GM19372 (cell line): ENCODE measurements around the gene FRMD4B.
"Not testable (repeated sequence)": the region's sequence is repeated elsewhere in the genome, so short reads cannot be mapped to it uniquely, and the experiment has no call there.

Experiments
- ATAC-seq: cut with Tn5 transposase; IDR thresholded peaks from one replicate; pipeline ENCODE4 v1.9.1; 2021; ENCODE audit warnings: mild to moderate bottlenecking, low read depth, moderate library complexity; ENCODE audit not compliant: unreplicated experiment

The FRMD4B gene

DNA sequence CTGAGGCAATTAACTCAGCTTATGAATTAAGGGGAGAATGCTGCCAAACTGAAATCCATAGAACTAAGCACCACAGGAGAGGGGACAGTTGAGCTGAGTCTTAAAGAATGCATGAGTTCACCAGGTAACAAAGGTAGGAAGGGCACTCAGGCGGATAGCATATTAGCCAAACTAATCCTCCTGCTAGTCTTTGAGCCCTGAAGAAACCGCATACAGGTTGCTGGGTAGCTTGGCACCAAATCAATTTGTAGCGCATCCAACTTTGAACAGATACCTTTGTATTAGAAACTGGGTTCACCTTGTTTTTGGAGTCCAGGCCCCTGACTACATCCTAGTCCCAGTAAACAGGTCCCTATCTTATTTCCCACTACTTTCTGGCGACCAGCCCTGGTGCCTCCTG lies 93.7 kb downstream of the FRMD4B start:
- ATAC-seq: no peak

GRCh38 chr3:69290430-69290829 lies 95.5 kb downstream of the FRMD4B start:
- no peak for ATAC-seq

- ATAC-seq: no peak
Measured at GRCh38 chr3:69290006-69290405, 95.9 kb downstream of the FRMD4B start.

GRCh38 chr3:69288161-69288895 lies 97.6 kb downstream of the FRMD4B start:
- no peak for ATAC-seq

- no peak for ATAC-seq
Measured at GRCh38 chr3:69283913-69284611, 101.8 kb downstream of the FRMD4B start.

GRCh38 chr3:69283496-69283895 lies 102.4 kb downstream of the FRMD4B start:
- ATAC-seq: no peak

DNA sequence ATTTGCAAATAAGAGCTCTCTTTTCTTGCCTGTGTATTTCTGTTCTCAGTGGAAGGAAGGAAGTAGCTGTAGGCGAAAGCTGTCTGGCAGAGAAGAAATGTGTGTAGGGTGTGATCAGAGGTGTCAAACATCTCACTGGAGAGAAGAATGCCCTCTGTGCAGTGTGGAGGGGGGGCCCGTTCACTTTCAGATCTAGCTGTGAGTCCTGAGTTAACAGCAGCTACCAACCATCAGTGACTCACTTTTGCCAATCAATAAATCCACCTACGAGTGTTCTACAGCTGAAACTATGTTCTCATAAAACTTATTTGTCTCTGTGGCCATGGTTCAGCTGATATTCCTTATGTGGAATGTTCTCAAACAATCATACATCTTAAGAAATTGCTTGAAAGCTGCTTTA lies 103.7 kb downstream of the FRMD4B start:
- no peak for ATAC-seq

- ATAC-seq: not testable (repeated sequence)
Measured at GRCh38 chr3:69277403-69277802, 108.5 kb downstream of the FRMD4B start.

DNA sequence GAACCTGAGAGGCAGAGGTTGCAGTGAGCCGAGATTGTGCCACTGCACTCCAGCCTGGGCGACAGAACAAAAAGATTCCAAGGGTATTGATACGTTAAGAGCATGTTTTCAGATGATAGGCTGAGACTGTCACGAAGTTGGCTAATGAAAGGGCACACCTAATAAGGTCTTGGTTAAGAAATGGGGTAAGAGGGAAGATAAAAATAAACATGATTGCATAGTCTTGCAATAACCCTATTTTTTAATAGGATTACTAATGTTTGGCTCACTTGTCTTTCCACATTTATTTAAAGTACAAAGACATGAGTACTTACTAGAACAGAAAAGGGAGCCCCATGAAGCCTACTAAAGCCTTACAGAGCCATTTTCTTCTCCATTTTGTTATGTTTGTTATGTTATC lies 109.0 kb downstream of the FRMD4B start:
- no peak for ATAC-seq

DNA sequence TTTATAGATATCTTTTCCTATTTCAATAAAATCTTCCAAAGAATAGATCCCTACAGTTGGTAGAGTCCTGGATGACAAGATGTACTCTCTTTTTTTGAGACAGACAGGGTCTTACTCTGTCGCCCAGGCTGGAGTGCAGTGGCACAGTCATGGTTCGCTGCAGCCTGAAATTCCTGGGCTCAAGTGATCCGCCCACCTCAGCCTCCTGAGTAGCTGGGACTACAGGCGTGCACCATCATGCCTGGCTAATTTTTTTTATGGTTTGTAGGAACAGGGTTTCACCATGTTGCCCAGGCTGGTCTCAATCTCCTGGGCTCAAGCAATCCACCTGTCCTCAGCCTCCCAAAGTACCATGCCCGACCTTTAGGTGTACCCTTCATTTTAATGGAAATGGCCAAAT lies 109.7 kb downstream of the FRMD4B start:
- ATAC-seq: not testable (repeated sequence)

GRCh38 chr3:69273896-69274295 lies 112.0 kb downstream of the FRMD4B start:
- no peak for ATAC-seq

DNA sequence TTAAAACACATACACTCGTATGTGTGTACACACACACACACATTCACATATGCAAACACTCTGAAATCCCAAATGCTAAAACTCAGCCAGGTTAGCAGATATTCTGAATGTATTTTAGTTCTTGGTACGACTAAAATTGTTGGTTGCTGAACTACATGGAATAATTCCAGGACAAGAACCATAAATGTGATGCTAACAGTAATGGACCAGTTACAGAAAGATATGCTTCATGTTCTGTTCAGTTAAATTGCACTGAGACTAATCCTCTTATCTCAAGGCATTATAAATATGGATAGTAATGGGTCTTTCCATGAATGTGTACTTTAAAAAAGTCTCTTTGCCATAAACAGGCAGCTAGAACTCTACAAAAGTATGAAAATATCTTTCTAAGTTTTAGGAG lies 113.3 kb downstream of the FRMD4B start:
- ATAC-seq: no peak

DNA sequence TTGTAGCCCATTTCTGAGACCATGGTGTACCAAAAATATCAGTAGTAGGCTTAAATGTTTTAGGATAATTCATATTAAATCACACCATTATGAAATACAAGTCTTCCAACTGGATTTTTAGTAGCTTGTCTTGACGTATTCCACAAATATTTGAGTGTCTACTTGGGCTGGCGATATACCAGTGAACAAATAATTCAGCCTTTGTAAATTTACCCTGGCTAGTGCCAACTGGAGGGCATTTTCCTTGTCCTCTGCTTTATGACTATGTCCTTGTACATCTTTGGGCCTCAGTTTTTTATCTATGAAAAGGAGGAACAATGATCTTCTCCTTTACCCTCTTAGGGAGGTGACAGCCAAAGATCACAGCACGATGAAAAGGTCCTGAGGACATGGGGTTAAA lies 114.8 kb downstream of the FRMD4B start:
- no peak for ATAC-seq

DNA sequence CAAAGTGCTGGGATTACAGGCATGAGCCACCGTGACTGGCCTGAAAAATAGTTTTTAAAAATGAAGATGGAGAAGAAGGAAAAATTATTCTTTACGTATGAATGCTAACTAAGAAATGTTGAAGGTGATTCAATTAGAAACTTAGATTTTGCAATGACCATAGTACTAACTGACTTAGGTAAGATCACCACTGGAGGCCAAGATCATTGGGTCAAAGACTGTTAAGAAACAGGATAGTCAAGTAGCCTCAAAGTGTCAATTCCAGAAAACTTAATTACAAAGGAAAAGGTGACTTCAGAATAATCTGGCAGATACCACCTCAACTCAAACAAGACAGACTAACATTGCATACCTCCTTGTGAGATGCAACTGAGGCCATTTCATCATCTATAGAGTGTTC lies 119.3 kb downstream of the FRMD4B start:
- ATAC-seq: no peak

GRCh38 chr3:69266071-69266470 lies 119.8 kb downstream of the FRMD4B start:
- ATAC-seq: not testable (repeated sequence)

GRCh38 chr3:69260843-69261405 lies 125.0 kb downstream of the FRMD4B start:
- not testable (repeated sequence) for ATAC-seq

DNA sequence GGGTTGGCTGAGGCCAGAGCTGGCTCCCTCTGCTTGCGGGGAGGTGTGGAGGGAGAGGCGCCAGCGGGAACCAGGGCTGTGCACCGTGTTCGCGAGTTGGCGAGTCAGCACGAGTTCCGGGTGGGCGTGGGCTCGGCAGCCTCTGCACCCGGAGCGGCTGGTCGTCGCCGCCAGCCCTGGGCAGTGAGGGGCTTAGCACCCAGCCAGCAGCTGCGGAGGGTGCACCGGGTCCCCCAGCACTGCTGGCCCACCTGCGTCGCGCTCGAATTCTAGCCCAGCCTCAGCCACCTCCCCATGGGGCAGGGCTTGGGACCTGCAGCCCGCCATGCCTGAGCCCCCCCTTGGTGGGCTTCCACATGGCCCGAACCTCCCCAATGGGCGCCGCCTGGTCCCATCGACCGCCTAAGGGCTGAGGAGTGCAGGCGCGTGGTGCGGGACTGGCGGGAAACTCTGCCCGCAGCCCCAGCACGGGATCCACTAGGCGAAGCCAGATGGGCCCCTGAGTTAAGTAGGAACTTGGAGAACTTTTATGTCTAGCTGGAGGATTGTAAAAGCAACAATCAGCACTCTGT lies 125.6 kb downstream of the FRMD4B start:
- no peak for ATAC-seq

DNA sequence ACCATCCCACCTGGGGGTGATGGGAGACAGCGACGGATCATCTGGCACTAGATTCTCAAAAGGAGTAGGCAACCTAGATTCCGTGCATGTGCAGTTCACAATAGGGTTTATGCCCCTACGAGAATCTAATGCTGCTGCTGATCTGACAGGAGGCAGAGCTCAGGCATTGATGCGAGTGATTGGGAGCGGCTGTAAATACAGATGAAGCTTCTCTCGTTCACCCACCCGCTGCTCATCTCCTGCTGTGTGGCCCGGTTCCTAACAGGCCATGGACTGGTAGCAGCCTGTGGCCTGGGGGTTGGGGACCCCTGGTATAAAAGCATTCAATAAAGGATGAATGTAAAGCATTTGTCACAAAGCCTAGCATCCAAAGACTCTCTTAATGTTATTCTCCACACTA lies 126.8 kb downstream of the FRMD4B start:
- ATAC-seq: no peak

DNA sequence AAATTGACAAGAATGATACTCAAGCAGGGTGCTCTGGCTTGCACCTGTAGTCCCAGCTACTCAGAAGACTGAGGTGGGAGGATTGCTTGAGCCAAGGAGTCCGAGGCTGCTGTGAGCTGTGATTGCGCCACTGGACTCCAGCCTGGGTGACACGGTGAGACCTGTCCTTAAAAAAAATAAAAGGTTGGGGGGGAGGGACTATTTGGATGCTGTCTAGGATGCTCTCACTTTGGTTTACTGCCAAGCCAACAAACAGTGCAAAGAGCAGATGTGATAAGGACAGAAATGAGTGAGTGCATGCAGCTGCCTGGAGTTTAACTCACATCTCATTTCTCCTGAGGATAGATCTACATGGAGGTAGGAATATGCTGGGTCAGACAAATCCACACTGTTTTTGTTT lies 130.0 kb downstream of the FRMD4B start:
- ATAC-seq: no peak

- ATAC-seq: no peak
Measured at GRCh38 chr3:69254351-69254750, 131.5 kb downstream of the FRMD4B start.

GRCh38 chr3:69252631-69253030 lies 133.3 kb downstream of the FRMD4B start:
- ATAC-seq: no peak
